Measurements from ENCODE around the gene CDH23. TPM values are rescaled to one million over a fixed set of nuclear protein-coding genes. Genes with fewer than 3 reads are reported as not detected.

CDH23 gene
- total RNA-seq, 4 donors from 2014 or later = 13.8 to 20.1 (median 17.3) TPM

DNA sequence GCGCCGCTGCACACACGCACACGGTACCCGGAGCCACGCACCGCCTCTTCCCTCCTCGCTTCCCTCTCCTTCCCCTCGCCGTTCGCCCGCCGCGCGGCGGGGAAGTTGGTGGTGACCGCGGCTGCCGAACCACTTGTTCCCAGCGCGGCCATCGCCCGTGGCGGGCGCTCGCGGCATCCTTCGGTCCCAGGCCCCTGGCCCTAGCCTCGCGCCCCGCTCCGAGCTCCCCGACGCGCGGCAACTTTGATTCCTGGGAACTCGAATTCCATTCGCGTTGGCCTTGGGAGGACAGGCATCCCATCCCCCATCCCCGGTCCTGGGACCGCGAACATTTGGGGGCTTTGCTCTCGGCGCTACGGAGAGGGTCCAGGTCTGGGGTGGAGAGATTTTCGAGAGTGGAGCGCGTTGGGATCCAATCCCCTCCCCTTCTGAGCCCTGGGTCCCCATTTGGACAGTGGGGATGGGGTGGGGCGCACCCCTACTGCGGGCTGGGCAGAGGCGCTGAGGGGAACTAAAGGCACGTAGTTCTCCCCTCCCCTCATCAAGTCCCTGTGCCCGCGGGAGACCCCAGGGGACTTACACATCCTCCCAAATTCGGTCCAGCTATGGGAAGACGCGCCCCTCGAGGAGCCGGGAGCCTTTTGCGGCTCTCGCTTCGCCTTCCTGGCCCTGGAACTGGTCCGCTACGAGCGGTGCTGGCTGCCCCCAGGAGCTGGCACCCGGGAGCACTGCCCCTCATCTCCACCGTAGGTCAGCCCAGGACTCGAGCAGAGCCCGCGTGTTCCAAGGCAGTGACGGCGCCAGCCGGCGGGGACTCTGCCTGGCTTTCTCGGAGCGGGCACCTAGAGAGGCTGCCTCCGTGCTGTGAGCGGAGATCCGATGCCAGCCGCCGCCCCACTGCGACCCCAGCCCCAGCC, 834 bp downstream of the CDH23 start:
- TF ChIP-seq EP300 (IDR thresholded peaks at IDR 0.05) (no peak), POLR2A (IDR thresholded peaks at IDR 0.05) (no peak)
- TF ChIP-seq, protein P1, sequence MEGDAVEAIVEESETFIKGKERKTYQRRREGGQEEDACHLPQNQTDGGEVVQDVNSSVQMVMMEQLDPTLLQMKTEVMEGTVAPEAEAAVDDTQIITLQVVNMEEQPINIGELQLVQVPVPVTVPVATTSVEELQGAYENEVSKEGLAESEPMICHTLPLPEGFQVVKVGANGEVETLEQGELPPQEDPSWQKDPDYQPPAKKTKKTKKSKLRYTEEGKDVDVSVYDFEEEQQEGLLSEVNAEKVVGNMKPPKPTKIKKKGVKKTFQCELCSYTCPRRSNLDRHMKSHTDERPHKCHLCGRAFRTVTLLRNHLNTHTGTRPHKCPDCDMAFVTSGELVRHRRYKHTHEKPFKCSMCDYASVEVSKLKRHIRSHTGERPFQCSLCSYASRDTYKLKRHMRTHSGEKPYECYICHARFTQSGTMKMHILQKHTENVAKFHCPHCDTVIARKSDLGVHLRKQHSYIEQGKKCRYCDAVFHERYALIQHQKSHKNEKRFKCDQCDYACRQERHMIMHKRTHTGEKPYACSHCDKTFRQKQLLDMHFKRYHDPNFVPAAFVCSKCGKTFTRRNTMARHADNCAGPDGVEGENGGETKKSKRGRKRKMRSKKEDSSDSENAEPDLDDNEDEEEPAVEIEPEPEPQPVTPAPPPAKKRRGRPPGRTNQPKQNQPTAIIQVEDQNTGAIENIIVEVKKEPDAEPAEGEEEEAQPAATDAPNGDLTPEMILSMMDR (IDR thresholded peaks at IDR 0.05) = no peak
- no peak for DNase-seq (ENCODE audit: low spot score in 2 of 2)
- Histone ChIP-seq H3K4me3 (peak overlapping the region; percentile 50 to 60 (median 56)), H3K27me3 (peaks cover 0 to 29% of the 10 kb centered on the region in 2 donors), H3K9me3 (no peaks in the 10 kb centered on the region), H3K36me3 (no peaks in the 10 kb centered on the region), H3K27ac (peak overlapping the region in 1 of 4 donors; percentile 70), H3K4me1 (peaks cover 0 to 21% (median 13%) of the 10 kb centered on the region in 4 donors)
- WGBS, 2 donors = 1% methylated on average over 37 to 66 of the region's 82 CpGs

DNA sequence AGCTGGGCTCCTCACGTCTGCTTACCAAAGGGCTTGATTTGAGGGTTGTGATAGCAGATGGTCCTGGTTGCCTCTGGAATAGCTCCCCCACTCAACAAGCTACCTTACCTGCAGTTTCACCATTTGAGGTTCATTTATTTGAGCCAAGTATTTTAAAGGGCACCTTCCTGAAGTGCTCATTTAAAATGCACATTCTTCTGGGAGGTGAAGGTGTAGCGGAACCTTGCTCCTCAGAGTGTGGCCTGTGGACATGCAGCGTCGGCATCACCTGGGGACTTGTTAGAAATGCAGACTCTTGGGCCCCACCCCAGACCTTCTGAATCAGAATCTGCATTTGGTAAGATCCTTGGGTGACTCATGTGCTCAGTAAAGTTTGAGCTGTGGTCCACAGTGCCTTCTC, 2.3 kb downstream of the CDH23 start:
- peaks cover 0 to 29% of the 10 kb centered on the region in 2 donors for H3K27me3 ChIP-seq
- H3K4me3 ChIP-seq = no peak overlapping the region
- no peaks in the 10 kb centered on the region for H3K9me3 ChIP-seq
- 69 to 84% methylated on average over 4 of the region's 4 CpGs for WGBS, 2 donors
- TF ChIP-seq POLR2A (IDR thresholded peaks at IDR 0.05) (no peak), EP300 (IDR thresholded peaks at IDR 0.05) (no peak)
- TF ChIP-seq, protein P1 (IDR thresholded peaks at IDR 0.05) = no peak
- no peaks in the 10 kb centered on the region for H3K36me3 ChIP-seq
- H3K4me1 ChIP-seq = peaks cover 0 to 21% (median 13%) of the 10 kb centered on the region in 4 donors
- no peak for DNase-seq (ENCODE audit: low spot score in 2 of 2)
- no peak overlapping the region for H3K27ac ChIP-seq

DNA sequence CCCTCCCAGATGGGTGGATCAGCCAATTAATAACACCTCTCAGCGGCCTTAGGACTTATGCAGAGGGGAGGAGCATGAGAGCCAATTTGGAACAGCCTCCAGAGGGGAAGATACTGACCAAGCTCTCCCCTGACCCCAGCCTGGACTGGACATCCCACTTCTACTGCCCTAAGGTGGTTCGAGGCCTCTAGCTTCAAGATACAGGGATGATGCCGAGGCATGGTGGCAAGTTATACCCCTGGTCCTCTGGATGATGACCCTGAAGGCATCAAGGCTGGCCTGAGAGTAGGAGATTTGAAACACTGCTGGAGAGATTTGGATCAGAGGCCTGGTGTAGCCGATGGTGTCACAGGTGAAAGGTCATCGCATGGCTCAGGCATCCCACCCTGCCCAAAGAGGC, 3.2 kb downstream of the CDH23 start:
- H3K27me3 ChIP-seq = peaks cover 0 to 29% of the 10 kb centered on the region in 2 donors
- WGBS, 2 donors = 82 to 94% methylated on average over 5 of the region's 5 CpGs
- H3K36me3 ChIP-seq = no peaks in the 10 kb centered on the region
- no peak overlapping the region for H3K4me3 ChIP-seq
- TF ChIP-seq EP300 (IDR thresholded peaks at IDR 0.05) (no peak), POLR2A (IDR thresholded peaks at IDR 0.05) (no peak)
- TF ChIP-seq, protein P1 (IDR thresholded peaks at IDR 0.05) = no peak
- H3K4me1 ChIP-seq = peaks cover 0 to 21% (median 13%) of the 10 kb centered on the region in 4 donors
- H3K9me3 ChIP-seq = no peaks in the 10 kb centered on the region
- no peak for DNase-seq (ENCODE audit: low spot score in 2 of 2)
- no peak overlapping the region for H3K27ac ChIP-seq

DNA sequence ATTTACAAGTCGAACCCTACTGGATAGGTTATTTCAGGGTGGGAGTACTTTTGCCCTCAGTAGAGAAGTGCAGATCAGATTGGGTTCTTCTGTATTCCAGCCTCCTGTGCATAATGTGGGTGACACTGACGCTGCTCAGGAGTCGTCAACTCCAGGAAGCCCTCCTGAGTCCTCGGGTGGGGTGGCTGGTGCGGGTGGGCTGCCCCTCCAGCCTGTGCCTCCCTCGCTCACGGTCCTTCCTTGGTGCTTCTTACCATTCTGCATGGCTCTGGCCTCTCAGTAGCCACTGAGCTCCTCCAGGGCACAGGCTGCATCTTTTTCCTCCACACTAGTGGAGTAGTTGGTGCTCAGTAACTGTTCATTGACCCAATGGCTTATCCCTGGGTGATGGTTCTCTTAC, 4.3 kb downstream of the CDH23 start:
- no peak for TF ChIP-seq EP300 (IDR thresholded peaks at IDR 0.05)
- TF ChIP-seq, protein P1 (IDR thresholded peaks at IDR 0.05) = no peak
- TF ChIP-seq POLR2A (IDR thresholded peaks at IDR 0.05) = no peak
- Histone ChIP-seq H3K4me1 (peaks cover 0 to 21% (median 13%) of the 10 kb centered on the region in 4 donors), H3K9me3 (no peaks in the 10 kb centered on the region), H3K36me3 (no peaks in the 10 kb centered on the region), H3K27me3 (peaks cover 0 to 29% of the 10 kb centered on the region in 2 donors), H3K4me3 (no peak overlapping the region), H3K27ac (no peak overlapping the region)
- DNase-seq (ENCODE audit: low spot score in 2 of 2) = no peak
- 89 to 92% methylated on average over 7 of the region's 7 CpGs for WGBS, 2 donors

DNA sequence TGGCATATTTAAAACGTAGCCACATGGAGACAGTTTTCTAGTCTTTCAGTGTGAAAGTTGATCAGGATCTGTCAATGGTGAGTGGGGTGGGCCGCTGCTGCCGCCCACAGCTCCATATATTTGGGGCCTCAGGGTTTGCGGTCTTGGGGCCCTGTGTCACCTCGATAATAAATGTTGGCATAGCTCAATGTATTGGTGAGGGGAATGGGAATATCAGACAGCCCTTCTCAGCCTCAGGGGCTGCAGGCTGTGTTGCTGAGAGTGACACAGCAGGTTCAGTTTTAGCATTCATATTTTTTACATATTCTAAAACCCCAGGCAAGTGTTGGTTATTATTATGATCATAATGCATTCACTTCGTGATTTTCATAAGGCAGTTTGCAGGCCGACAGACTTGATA, 5.3 kb downstream of the CDH23 start:
- TF ChIP-seq, protein P1 (IDR thresholded peaks at IDR 0.05) = no peak
- no peak for TF ChIP-seq EP300 (IDR thresholded peaks at IDR 0.05)
- TF ChIP-seq POLR2A (IDR thresholded peaks at IDR 0.05) = no peak
- Histone ChIP-seq H3K4me3 (no peak overlapping the region), H3K4me1 (peaks cover 0 to 21% (median 13%) of the 10 kb centered on the region in 4 donors), H3K27ac (no peak overlapping the region), H3K27me3 (peaks cover 0 to 29% of the 10 kb centered on the region in 2 donors), H3K36me3 (no peaks in the 10 kb centered on the region), H3K9me3 (no peaks in the 10 kb centered on the region)
- DNase-seq (ENCODE audit: low spot score in 2 of 2) = no peak
- WGBS, 2 donors = 89 to 95% methylated on average over 7 of the region's 7 CpGs
